ENCODE data around the gene RNF186.
"Not testable (repeated sequence)": the region's sequence is repeated elsewhere in the genome, so short reads cannot be mapped to it uniquely, and the experiment has no call there.

Gene RNF186

DNA sequence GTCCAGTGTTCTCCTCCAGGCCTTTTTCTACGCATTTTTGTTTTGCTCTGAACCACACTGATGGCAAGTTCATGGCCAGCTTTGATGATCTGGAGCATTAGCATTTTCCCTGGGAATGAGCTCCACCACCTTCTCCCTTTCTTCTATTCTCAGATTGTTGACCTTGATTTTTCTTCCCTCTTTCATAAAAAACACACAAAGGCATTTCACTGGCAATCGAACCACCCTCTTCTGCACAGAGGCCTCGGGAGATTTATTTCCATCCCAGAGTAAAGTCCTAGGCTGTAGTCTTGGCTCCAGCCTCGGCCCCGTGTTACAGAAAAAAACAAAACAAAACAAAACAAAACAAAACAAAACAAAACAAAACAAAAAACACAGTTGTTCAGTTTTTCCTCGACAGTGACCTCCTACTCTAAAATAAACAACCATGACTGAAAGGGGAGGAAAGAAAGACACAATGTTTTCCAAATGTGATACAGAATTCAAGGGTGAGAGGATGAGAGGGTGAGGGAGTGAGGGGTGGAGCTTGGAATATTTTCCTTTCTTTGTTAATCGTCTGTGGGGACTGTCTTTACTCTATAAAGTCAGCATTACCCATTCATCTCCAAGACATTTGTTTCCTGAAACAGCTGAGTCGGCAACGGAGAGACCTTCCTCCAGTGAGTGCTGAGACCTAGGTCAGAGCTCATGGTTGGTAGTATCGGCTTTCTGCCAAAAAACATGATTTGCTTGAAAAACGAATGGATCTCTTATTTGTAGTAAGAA is 29.8 kb upstream of the RNF186 start:
- no peaks in the 10 kb centered on the region for H3K9me3 Mint-ChIP-seq
- ATAC-seq (no peak), DNase-seq (ENCODE audit: low spot score in 2 of 2) (no peak)
- H3K4me3 Mint-ChIP-seq = no peak overlapping the region
- H3K36me3 Mint-ChIP-seq = no peaks in the 10 kb centered on the region
- H3K4me1 Mint-ChIP-seq = no peaks in the 10 kb centered on the region
- H3K27ac Mint-ChIP-seq = no peak overlapping the region

DNA sequence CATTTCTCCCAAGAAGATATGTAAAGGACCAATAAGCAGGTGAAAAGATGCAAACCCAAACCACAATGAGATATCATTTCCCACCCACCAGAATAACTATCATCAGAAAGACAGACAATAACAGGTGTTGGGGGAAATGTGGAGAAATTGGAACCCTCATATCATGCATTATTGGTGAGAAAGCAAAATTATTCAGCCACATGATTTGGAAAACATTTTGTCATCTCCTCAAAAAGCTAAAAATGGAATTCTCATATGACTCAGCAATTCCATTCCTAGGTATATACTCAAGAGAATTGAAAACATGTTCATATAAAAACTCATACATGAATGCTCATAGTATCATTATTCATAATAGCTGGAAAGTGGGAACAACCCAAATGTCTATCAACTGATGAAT is 25.1 kb upstream of the RNF186 start:
- no peaks in the 10 kb centered on the region for H3K9me3 Mint-ChIP-seq
- H3K4me3 Mint-ChIP-seq = no peak overlapping the region
- no peak for ATAC-seq
- no peaks in the 10 kb centered on the region for H3K4me1 Mint-ChIP-seq
- no peak for DNase-seq (ENCODE audit: low spot score in 2 of 2)
- H3K36me3 Mint-ChIP-seq = no peaks in the 10 kb centered on the region
- H3K27ac Mint-ChIP-seq = no peak overlapping the region

DNA sequence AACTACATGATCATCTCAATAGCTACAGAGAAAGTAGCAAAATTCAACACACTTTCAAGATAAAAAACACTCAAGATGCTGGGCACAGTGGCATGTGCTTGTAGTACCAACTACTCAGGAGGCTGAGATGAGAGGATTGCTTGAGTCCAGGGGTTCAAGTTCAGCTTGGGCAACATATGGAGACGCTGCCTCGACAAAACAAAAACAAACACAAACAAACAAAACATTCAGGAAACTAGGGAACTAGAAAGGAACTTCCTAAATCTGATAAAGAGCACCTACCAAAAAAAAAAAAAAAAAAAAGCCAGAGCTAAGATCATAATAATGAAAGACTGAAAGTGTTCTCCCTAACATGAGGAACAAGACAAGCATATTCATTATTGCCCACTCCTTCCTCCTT is 22.8 kb upstream of the RNF186 start:
- ATAC-seq (no peak), DNase-seq (ENCODE audit: low spot score in 2 of 2) (no peak)
- no peak overlapping the region for H3K4me3 Mint-ChIP-seq
- no peaks in the 10 kb centered on the region for H3K9me3 Mint-ChIP-seq
- H3K36me3 Mint-ChIP-seq = no peaks in the 10 kb centered on the region
- no peaks in the 10 kb centered on the region for H3K4me1 Mint-ChIP-seq
- no peak overlapping the region for H3K27ac Mint-ChIP-seq

DNA sequence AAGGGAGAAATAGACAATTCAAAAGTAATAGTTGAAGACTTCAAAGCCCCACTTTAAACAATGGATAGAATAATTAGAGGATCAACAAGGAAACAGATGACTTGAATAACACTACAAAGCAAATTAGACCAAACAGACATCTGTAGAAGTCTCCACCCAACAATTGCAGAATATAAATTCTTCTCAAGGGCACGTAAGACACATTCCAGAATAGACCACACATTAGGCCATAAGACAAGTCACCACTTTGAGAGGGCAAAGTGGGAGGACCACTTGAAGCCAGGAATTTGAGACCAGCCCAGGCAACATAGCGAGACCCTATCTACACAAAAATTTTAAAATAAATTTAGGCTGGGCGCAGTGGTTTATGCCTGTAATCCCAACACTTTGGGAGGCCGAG is 20.5 kb upstream of the RNF186 start:
- no peak overlapping the region for H3K4me3 Mint-ChIP-seq
- no peaks in the 10 kb centered on the region for H3K36me3 Mint-ChIP-seq
- no peaks in the 10 kb centered on the region for H3K9me3 Mint-ChIP-seq
- ATAC-seq (no peak), DNase-seq (ENCODE audit: low spot score in 2 of 2) (no peak)
- H3K27ac Mint-ChIP-seq = no peak overlapping the region
- H3K4me1 Mint-ChIP-seq = no peaks in the 10 kb centered on the region

DNA sequence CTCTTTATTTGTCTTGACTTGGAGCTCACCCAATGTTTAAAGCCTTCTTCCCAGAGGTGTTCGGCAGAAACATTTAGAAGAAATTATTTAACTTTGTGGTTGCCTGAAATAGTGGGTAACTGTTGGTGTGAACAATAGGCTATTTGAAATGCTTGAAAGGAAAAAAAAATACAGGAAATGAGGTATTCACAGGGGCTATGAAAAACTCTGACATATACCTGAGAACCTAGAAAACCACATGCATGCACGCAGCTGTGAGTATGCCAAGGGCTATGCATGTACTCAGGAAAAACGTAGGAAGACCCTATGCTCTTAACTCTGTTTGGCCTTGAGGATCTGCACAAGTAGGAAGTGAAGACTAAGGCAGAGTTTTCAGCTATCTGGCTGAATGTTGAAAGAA is 16.4 kb upstream of the RNF186 start:
- no peaks in the 10 kb centered on the region for H3K4me1 Mint-ChIP-seq
- H3K27ac Mint-ChIP-seq = no peak overlapping the region
- H3K36me3 Mint-ChIP-seq = no peaks in the 10 kb centered on the region
- ATAC-seq (no peak), DNase-seq (ENCODE audit: low spot score in 2 of 2) (no peak)
- no peaks in the 10 kb centered on the region for H3K9me3 Mint-ChIP-seq
- no peak overlapping the region for H3K4me3 Mint-ChIP-seq

DNA sequence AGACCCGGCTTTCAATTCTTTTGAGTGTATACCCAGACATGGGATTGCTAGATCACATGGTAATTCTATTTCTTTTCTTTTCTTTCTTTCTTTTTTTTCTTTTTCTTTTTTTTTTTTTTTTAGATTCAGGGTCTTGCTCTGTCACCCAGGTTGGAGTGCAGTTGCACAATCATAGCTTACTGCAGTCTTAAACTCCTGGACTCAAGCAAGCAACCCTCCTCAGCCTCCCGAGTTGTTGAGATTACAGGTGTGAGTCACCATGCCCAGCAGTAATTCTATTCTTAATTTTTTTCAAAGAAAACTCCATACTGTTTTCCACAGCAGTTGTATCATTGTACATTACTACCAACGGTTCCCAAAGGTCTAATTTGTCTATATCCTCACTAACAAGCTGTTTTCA is 13.5 kb upstream of the RNF186 start:
- Mint-ChIP-seq H3K27ac (no peak overlapping the region), H3K4me3 (no peak overlapping the region), H3K36me3 (no peaks in the 10 kb centered on the region), H3K9me3 (no peaks in the 10 kb centered on the region), H3K4me1 (peaks cover 14% of the 10 kb centered on the region)
- DNase-seq (ENCODE audit: low spot score in 2 of 2) (no peak), ATAC-seq (no peak)

DNA sequence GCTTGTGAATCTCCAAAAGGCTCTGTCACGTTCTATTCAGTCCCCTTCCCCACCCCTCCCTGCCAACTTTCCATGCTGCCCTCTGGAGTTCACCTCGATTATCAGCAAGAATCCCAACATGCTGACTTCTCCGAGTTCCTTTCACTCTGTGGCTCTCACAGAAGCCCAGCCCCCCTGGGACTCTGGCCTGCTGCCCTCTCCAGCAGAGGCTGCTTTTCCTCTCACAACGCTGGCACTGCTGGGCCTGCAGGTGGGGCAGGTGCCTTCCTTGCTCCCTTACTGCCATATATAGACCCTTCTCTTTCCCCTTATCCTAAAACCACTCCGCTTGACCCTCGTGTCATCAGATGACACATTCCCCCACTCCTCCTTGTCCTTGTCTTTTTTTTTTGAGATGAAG is 10.2 kb upstream of the RNF186 start:
- DNase-seq (ENCODE audit: low spot score in 2 of 2) = no peak
- no peak for ATAC-seq
- H3K4me3 Mint-ChIP-seq = no peak overlapping the region
- no peaks in the 10 kb centered on the region for H3K9me3 Mint-ChIP-seq
- H3K36me3 Mint-ChIP-seq = no peaks in the 10 kb centered on the region
- peaks cover 14% of the 10 kb centered on the region for H3K4me1 Mint-ChIP-seq
- no peak overlapping the region for H3K27ac Mint-ChIP-seq

DNA sequence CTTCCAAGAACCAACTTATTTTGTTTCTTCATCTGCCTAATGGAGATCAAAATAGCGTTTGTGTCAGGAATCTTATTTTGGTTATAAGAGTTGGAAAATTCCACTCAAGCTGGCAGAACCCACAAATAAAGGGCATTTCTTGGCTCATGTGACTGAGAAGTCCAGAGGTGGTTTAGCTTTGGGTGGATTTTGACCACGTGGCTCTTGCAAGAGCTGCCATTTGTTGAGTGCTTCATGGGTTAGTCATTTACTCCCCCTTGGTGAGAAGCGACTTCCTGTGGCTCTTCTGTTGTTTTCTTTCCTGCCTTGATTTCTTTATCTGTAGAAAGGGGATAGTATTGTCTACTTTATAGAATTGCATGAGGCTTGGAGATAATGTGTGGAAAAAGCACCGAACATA is 9.5 kb upstream of the RNF186 start:
- Mint-ChIP-seq H3K36me3 (no peaks in the 10 kb centered on the region), H3K9me3 (no peaks in the 10 kb centered on the region), H3K4me1 (peaks cover 14% of the 10 kb centered on the region), H3K27ac (no peak overlapping the region), H3K4me3 (no peak overlapping the region)
- ATAC-seq = no peak
- DNase-seq (ENCODE audit: low spot score in 2 of 2) = no peak

DNA sequence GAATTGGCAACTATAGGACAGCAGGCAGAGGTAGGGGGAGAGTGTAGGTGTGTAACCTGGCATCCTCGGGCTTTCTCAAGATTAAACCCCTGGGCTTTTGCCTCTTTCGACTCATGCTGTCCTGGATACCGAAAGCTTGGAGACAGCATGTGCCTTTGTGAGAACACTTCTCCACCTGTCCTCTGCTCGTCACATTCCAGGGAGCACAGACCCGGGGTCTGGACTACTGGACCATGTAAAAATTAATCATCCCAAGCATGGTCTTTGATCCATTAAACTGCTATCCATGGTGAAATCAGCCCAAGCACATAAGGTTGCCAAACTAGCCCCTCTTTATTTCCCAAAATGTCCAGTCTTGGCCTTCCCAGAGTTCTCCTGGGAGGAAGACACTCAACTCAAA is 9.0 kb upstream of the RNF186 start:
- no peaks in the 10 kb centered on the region for H3K36me3 Mint-ChIP-seq
- no peaks in the 10 kb centered on the region for H3K9me3 Mint-ChIP-seq
- DNase-seq (ENCODE audit: low spot score in 2 of 2) = no peak
- no peak for ATAC-seq
- H3K4me3 Mint-ChIP-seq = no peak overlapping the region
- no peak overlapping the region for H3K27ac Mint-ChIP-seq
- peaks cover 14% of the 10 kb centered on the region for H3K4me1 Mint-ChIP-seq

DNA sequence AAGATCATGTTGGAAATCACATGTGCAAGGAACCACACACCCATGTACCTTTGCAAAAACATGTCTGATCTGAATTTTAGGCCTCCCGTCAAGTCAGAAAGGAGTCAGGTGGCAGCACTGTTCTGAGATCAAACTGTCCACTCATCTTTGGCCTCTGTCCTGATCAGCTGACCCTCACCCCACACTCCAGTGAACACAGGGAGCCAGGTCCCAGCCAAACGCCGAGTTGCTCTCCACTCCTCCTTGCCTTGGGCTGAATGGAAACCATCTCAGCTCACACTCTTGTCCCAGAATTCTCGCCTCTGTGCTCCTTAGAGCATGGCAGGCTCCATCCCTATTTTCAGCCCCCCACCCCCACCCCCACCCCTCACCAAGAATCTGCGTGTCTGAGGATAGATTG is 4.6 kb upstream of the RNF186 start:
- ATAC-seq = no peak
- no peak for DNase-seq (ENCODE audit: low spot score in 2 of 2)
- no peak overlapping the region for H3K4me3 Mint-ChIP-seq
- H3K36me3 Mint-ChIP-seq = no peaks in the 10 kb centered on the region
- H3K27ac Mint-ChIP-seq = no peak overlapping the region
- H3K9me3 Mint-ChIP-seq = no peaks in the 10 kb centered on the region
- peaks cover 4% of the 10 kb centered on the region for H3K4me1 Mint-ChIP-seq

DNA sequence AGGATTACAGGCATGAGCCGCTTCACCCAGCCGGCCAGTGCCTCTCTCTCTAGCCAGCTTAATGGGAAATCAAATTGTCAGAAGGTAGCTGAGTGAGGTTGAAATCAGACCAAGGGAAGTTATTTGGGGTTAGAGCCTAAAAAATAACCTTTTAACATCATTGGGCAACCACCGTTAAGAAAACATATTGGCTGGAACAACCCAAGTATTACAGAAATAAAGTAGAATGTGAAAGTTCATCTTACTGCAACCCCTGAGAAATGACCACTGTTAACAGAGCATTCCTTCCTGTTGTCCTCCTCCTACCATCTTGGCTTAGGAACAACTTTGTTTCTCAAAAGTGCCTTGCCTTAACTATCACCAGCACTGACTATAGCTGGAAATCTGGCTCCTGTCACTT is 3.2 kb upstream of the RNF186 start:
- Mint-ChIP-seq H3K9me3 (no peaks in the 10 kb centered on the region), H3K4me1 (no peaks in the 10 kb centered on the region), H3K27ac (no peak overlapping the region), H3K36me3 (no peaks in the 10 kb centered on the region), H3K4me3 (no peak overlapping the region)
- ATAC-seq (no peak), DNase-seq (ENCODE audit: low spot score in 2 of 2) (no peak)

DNA sequence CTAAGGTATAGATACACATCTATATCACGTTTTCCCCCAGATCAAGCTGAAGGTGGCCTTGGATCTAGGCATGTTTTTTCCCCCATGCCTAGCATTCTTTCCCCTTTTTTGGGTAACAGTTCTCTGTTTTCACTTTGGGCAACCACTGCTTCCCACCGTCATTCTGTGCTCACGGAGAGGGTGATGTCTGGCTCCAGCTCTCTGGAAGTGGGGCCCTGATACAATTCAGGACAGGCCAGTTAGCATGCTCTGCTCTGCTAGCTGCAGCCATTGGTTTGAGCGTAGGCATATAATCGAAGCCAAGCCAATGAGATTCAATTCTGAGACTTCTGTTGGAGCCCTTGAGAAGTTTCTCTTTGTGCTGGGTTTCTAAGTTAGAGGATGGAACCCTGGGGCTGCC is 2.1 kb upstream of the RNF186 start:
- H3K4me3 Mint-ChIP-seq = no peak overlapping the region
- no peaks in the 10 kb centered on the region for H3K9me3 Mint-ChIP-seq
- ATAC-seq (no peak), DNase-seq (ENCODE audit: low spot score in 2 of 2) (no peak)
- no peak overlapping the region for H3K27ac Mint-ChIP-seq
- no peaks in the 10 kb centered on the region for H3K36me3 Mint-ChIP-seq
- no peaks in the 10 kb centered on the region for H3K4me1 Mint-ChIP-seq

DNA sequence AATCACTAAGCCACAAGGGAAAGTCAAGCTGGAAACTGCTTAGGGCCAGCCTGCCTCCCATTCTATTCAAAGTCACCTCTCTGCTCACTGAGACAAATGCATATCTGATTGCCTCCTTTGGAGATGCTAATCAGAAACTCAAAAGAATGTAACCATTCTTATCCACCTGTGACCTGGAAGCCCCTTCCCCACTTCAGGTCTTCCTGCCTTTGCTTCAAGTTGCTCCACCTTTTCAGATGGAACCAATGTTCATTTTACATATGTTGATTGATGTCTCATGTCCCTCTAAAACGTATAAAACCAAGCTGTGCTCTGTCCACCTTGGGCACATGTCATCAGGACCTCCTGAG is 1.6 kb upstream of the RNF186 start:
- H3K36me3 Mint-ChIP-seq; DNase-seq (ENCODE audit: low spot score in 2 of 2); H3K9me3 Mint-ChIP-seq; ATAC-seq; H3K4me3 Mint-ChIP-seq; H3K4me1 Mint-ChIP-seq; H3K27ac Mint-ChIP-seq: not testable (repeated sequence)

DNA sequence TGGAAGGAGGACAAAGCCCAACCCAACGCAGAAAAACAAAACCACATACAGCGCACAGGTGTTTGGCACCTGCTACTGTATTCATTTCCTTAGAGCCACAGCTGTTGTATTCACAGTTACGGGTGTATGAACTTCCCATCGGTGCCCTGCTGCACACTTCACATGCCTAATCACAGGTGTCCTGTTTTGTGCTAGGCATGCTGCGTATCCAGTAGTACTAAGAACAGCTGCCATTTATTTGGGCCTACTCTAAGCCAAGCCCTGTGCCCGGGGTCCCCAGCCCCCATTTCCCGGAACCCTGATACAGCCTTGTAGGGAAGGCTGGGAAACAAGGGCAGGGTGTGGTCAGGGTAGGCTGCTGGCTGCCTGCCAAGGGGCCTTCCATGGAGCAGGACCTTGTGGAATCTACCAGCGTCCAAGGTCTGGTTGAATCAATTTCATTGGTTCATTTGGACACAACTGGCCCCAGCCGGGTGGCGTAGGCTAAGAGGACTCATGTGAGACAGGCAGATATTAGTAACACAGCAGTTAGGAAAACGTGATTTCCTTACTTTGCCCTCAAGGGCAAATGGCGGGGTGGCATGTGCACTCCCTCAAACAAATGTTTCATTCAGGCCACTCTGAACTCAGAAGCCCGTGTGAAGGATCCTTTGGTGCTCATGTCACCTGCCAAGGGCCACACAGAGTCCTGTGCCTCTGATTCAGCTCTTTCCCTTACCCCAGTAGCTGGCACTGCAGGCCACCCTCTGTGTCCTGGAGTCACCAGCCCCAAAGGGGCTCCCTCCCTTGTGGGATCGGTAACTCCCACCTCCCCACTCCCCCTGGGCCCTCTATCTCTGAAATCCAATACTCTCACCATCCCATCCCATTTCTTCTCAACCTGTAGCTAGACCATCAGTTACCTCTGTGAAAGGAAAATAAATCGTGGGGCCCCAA is 986 bp upstream of the RNF186 start:
- Mint-ChIP-seq H3K4me3 (no peak overlapping the region), H3K4me1 (no peaks in the 10 kb centered on the region), H3K36me3 (no peaks in the 10 kb centered on the region), H3K27ac (no peak overlapping the region), H3K9me3 (no peaks in the 10 kb centered on the region)
- no peak for DNase-seq (ENCODE audit: low spot score in 2 of 2)
- peak; percentile 42 for ATAC-seq

DNA sequence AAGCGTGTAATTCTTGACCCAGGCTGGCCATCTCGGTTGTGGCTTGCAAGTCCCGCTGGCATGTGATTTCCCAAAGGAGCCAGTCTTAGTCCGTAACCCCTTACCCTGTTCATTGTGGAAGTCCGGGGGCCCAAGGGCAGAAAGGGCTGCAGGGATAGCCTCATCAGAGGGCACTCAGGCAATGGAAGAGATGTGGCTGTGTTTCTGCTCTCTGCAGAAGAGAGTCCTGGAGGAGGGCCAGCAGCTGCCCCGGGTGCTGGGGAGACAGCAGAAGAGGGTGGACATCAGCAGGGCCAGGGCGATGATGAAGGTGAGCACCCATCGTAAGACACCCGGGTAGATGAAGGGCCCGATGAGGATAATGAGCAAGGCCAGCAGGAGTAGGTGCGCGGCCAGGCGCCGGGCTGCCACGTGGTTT is 830 bp downstream of the RNF186 start:
- Mint-ChIP-seq H3K9me3 (no peaks in the 10 kb centered on the region), H3K4me3 (no peak overlapping the region), H3K36me3 (no peaks in the 10 kb centered on the region), H3K27ac (peak overlapping the region; percentile 32), H3K4me1 (no peaks in the 10 kb centered on the region)
- DNase-seq (ENCODE audit: low spot score in 2 of 2) = no peak
- ATAC-seq = no peak

DNA sequence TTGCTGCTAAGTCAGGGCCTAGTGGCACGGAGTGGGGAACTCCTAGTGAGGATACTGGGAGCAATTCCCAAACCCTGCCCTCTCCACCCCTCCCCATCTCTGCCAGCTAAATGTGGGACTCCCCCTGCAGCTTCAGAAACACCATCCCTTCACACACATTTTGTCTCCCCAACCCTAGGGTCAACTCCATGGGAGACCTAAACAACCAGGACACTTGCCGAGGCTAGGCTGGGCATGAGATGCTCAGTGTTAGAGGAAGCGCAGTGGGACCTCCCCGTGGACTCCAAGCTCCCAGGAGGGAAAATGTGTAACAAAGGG is 1.5 kb downstream of the RNF186 start:
- no peak for DNase-seq (ENCODE audit: low spot score in 2 of 2)
- ATAC-seq = no peak
- Mint-ChIP-seq H3K36me3 (no peaks in the 10 kb centered on the region), H3K27ac (no peak overlapping the region), H3K9me3 (no peaks in the 10 kb centered on the region), H3K4me3 (no peak overlapping the region), H3K4me1 (no peaks in the 10 kb centered on the region)

Measured in stimulated activated effector memory CD8-positive, alpha-beta T cell treated with anti-CD3 and anti-CD28 coated beads, Interleukin-12 subunit alpha, Interleukin-12 subunit beta, amount 100 ng/mL, for 72 hours (primary cell).